ENCODE data around the gene GIGYF2.

Gene GIGYF2

GRCh38 chr2:232878855-232879617, 181.9 kb downstream of the GIGYF2 start:
- DNase-seq (ENCODE audit: low read depth in 2 of 2, low spot score in 1 of 2): no peak

DNA sequence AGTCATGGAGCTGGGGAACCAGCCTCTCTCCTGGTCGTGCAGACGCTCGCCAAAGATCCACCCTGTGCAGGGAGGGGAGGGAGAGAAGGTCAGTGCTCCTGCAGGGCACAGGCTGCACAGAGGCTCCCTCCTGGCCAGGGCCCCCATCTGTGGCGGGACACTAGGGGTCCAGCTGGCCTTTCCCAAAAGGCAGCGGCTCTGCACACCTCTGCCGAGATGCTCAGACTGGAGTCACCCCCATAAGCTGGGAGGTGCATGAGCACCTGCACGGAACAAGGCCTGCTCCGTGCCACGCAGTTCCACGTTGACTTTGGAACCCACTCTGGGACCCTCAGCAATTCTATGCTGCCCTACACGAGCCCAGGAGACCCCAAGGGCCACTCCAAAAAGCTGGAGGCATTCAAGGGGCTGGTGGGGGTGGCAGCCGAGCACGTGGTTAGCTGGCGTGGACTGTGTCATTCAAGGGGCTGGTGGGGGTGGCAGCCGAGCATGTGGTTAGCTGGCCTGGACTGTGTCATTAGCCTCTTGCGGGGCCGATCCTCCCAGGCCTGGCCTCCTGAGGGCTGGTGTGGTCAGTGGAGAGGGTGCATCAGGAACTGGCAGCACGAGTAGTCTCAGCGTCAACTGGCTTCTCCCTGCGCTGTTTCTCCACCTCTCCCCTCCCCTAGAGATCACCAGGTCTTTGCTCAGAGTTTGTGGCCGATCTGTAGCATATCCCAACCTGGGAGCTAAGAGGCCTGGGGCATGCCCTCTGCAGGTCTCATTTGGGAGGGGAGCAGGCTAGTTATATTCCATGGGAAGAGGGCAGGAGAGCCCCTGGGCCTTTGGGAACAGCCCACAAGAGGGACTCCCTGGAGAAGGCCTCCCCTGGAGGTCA, 182.7 kb downstream of the GIGYF2 start:
- DNase-seq (ENCODE audit: low read depth in 2 of 2, low spot score in 1 of 2): no peak

GRCh38 chr2:232880764-232881351, 183.7 kb downstream of the GIGYF2 start:
- no peak for DNase-seq (ENCODE audit: low read depth in 2 of 2, low spot score in 1 of 2)

- no peak for DNase-seq (ENCODE audit: low read depth in 2 of 2, low spot score in 1 of 2)
Observed at GRCh38 chr2:232882085-232882484, 185.0 kb downstream of the GIGYF2 start.

GRCh38 chr2:232882505-232883115, 185.5 kb downstream of the GIGYF2 start:
- no peak for DNase-seq (ENCODE audit: low read depth in 2 of 2, low spot score in 1 of 2)

- DNase-seq (ENCODE audit: low read depth in 2 of 2, low spot score in 1 of 2): no peak
Observed at GRCh38 chr2:232883116-232883721, 186.1 kb downstream of the GIGYF2 start.

- no peak for DNase-seq (ENCODE audit: low read depth in 2 of 2, low spot score in 1 of 2)
Observed at GRCh38 chr2:232884001-232884421, 186.9 kb downstream of the GIGYF2 start.

DNA sequence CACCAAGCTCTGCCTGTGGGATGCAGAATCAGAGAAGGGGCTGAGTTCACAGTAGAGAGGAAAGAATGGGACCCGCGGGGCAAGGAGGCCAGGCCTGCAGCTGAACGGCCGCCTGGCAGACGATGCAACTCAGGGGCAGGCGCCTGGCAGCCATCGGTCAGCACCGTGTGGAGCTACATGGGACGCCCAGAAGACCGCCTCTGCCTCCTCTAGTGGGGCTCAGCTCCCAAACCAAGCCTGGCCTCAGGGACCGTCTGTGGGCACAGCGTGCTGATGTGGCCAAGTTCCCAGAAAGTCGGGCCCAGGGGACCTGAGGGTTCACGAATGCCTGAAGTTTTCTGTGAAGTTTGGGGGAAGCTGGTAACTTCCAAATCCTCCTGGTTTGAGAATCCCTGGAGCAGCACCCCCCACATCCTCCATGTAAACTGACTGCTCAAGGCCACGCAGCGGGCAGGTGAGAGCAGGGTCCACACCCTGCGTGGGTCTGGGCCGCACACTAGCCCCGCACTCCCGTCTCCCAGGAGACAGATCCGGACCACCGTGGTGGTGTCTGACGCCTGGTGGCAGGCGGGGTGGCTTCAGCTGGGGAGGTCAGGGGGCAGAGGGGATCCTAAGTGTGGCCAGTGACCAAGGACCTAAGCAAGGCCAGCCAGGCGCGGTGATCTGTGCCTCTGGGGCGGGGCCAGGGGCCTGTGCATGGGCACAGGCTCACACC, 187.6 kb downstream of the GIGYF2 start:
- DNase-seq (ENCODE audit: low read depth in 2 of 2, low spot score in 1 of 2): no peak

GRCh38 chr2:232885264-232885961, 188.3 kb downstream of the GIGYF2 start:
- DNase-seq (ENCODE audit: low read depth in 2 of 2, low spot score in 1 of 2): no peak

- DNase-seq (ENCODE audit: low read depth in 2 of 2, low spot score in 1 of 2): no peak
Observed at GRCh38 chr2:232886176-232886575, 189.0 kb downstream of the GIGYF2 start.

DNA sequence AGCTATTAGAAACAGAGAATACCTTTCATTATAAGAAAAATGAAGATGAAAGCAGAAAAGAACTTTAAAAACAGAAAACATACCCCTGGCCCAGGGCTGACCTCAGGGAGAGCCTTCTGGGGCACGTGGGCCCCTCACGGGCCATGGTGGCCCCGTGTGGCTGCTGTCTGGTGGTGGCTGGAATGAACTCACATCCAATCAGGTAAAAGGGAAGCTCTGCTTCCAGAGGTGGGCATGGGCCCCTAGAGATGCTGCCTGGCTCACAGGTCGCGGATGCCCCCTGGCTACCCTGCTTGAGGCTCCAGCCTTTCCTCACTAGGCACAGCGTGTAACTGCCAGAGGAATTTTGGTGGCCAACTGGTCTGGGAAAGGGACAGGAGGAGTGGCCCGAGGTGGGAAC, 189.5 kb downstream of the GIGYF2 start:
- DNase-seq (ENCODE audit: low read depth in 2 of 2, low spot score in 1 of 2): no peak

GRCh38 chr2:232887171-232887850, 190.2 kb downstream of the GIGYF2 start:
- DNase-seq (ENCODE audit: low read depth in 2 of 2, low spot score in 1 of 2): no peak

- no peak for DNase-seq (ENCODE audit: low read depth in 2 of 2, low spot score in 1 of 2)
Observed at GRCh38 chr2:232888099-232888836, 191.1 kb downstream of the GIGYF2 start.

DNA sequence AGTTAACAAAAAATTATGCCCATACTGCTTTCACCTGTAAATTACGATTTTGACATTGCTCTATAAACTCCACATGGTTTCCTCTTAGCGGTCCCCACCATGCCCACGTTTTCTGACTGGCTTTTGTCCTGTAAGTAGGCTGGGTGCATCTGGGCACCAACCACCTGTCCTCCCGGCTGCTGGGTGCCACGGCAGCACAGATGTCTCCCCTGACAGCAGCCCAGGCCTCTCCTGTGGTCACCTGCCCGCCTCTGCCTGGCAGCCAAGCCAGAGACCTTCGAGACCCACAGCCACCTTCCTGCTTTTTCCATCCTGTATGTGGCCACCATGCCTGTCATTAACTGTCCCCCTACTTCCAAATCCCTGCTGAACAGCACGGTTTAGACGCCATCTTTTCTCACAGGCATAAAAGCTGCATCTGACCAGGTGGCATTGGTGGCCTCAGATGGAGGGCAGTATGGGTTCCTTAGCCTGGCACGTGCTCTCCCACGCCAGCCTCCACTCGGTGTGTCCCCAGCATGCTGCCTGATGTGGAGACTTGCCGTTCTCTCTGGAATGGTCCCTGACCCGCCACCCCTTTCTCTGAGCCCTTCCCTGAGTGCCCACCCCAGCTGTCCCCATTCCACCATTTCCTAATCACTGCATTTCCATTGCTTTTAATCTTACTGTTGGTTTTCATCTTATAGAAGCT, 191.9 kb downstream of the GIGYF2 start:
- DNase-seq (ENCODE audit: low read depth in 2 of 2, low spot score in 1 of 2): no peak

DNA sequence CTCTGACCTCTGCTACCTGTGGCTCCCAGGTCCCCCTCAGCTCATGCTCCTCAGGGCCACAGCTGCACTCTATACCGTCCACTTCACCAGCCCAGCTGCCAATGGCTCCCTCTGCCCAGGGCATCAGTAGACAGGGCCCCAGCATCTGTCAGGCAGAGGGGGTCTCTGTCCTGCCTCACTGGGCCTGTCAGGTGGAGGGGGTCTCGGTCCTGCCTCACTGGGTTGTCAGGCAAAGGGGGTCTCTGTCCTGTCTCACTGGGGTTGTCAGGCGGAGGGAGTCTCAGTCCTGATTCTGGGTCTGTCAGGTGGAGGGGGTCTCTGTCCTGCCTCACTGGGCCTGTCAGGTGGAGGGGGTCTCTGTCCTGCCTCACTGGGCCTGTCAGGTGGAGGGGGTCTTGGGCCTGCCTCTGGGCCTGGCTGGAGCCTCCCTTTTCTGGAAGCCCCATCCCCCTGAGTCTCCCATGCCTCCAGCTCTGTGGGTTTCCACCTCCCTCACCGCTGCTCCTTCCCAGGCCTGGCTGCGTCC, 192.8 kb downstream of the GIGYF2 start:
- DNase-seq (ENCODE audit: low read depth in 2 of 2, low spot score in 1 of 2): no peak

- DNase-seq (ENCODE audit: low read depth in 2 of 2, low spot score in 1 of 2): no peak
Observed at GRCh38 chr2:232890536-232890895, 193.4 kb downstream of the GIGYF2 start.

DNA sequence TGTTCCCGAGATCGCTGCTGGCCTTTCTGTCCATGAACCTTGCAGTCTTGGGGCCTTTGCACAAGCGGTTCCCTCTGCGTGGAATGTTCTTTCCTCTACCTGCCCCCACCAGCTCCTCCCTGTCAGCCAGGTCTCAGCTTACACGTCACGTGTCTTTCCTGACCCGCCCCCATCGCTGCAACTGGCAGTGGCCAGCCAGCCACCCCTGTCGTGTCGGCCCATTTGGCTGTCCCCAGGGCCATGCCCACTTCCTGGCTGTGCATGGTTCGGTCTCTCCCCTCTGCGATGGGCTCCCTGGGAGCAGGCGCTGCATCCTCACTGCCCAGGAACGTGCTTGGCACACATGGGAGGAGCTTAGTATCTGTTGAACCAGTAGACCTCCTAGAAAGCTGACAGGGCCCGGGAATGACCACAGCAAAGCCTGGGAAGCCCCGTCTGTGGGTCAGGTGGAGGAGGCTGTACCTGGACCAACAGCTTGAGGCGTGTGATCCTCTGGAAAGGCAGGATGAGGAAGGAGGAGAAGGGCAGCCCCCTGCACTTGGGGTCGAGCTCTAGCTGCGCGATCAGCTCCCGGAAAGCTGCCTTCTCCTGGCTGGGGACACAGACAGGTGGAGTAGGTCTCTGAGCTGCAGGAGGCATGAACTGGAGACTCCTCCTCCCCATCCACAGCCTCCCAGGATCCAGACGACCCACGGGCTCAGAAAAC, 193.9 kb downstream of the GIGYF2 start:
- no peak for DNase-seq (ENCODE audit: low read depth in 2 of 2, low spot score in 1 of 2)
